IMR-90 (cell line): ENCODE results near the gene VEZT. TPM values are rescaled to one million over a fixed set of nuclear protein-coding genes. Genes with fewer than 3 reads are reported as not detected.

ENCODE experiments used
- ATAC-seq: fragments of 200-7000 bp; cut with Tn5 transposase; 2 replicates; pipeline ENCODE4 v1.9.1; 2020; ENCODE audit warnings: low read depth, mild to moderate bottlenecking, moderate library complexity
- BruUV-seq: library from RNA; stranded (reverse); fragments of 400-500 nt; replicated peaks from 2 replicates; lab custom pipeline; 2021; lab: Mats Ljungman, UMichigan
- CTCF ChIA-PET: fragments of 300-600 bp; formaldehyde crosslinking; extraction: SDS; loops from one replicate; lab custom pipeline; 2021; ENCODE audit warnings: antibody characterized with exemption; lab: Yijun Ruan, JAX
- POLR2A ChIA-PET: fragments of 300-600 bp; sonication (Branson Sonifier 250); formaldehyde crosslinking; loops from one replicate; lab custom pipeline; 2022; ENCODE audit warnings: antibody characterized with exemption; ENCODE audit not compliant: unreplicated experiment; lab: Charles Lee
- DNase-seq: peaks from one replicate; pipeline ENCODE4 v3.0.0; 2013
- H2AFZ ChIP-seq: replicated peaks from 2 replicates; pipeline ENCODE3; 2013; ENCODE audit warnings: low read length, mild to moderate bottlenecking; ENCODE audit not compliant: poor library complexity
- H2AK5ac ChIP-seq: 2 replicates; pipeline ENCODE4 v1.6.1; 2013; ENCODE audit warnings: low read depth, low read length, inconsistent platforms
- H2AK9ac ChIP-seq: replicated peaks from 2 replicates; pipeline ENCODE3; 2013; ENCODE audit warnings: mild to moderate bottlenecking, low read depth, low read length, moderate library complexity; ENCODE audit not compliant: poor library complexity
- H2BK120ac ChIP-seq: 2 replicates; pipeline ENCODE4 v1.6.1; 2013; ENCODE audit warnings: low read depth, low read length, inconsistent platforms
- H2BK15ac ChIP-seq: 3 replicates; pipeline ENCODE4 v1.6.1; 2013; ENCODE audit warnings: low read depth, low read length, inconsistent platforms
- H2BK20ac ChIP-seq: 2 replicates; pipeline ENCODE4 v1.6.1; 2013; ENCODE audit warnings: low read depth, mild to moderate bottlenecking, inconsistent platforms, low read length, moderate library complexity
- H2BK5ac ChIP-seq: 2 replicates; pipeline ENCODE4 v1.6.1; 2013; ENCODE audit warnings: mild to moderate bottlenecking, low read depth, low read length, inconsistent platforms; ENCODE audit not compliant: poor library complexity, severe bottlenecking
- H3K14ac ChIP-seq: replicated peaks from 2 replicates; pipeline ENCODE4 v1.6.1; 2013; ENCODE audit warnings: low read depth, low read length, inconsistent platforms
- H3K18ac ChIP-seq: 2 replicates; pipeline ENCODE4 v1.6.1; 2013; ENCODE audit warnings: low read depth, low read length, control low read depth
- H3K23ac ChIP-seq: 2 replicates; pipeline ENCODE4 v1.6.1; 2013; ENCODE audit warnings: low read depth, low read length, inconsistent platforms
- H3K27ac ChIP-seq: 2 replicates; pipeline ENCODE4 v1.5.1; 2013; ENCODE audit warnings: mild to moderate bottlenecking, control low read depth, low read length; ENCODE audit not compliant: insufficient read depth
- H3K27me3 ChIP-seq: 2 replicates; pipeline ENCODE4 v1.6.1; 2013; ENCODE audit warnings: low read length; ENCODE audit not compliant: control insufficient read depth, insufficient read depth
- H3K36me3 ChIP-seq: 2 replicates; pipeline ENCODE4 v1.6.1; 2013; ENCODE audit warnings: low read length, mixed read lengths; ENCODE audit not compliant: control insufficient read depth, insufficient read depth
- H3K4ac ChIP-seq: 2 replicates; pipeline ENCODE4 v1.6.1; 2013; ENCODE audit warnings: low read depth, low read length, inconsistent platforms
- H3K4me1 ChIP-seq: 2 replicates; pipeline ENCODE4 v1.6.1; 2013; ENCODE audit warnings: low read length, mixed read lengths; ENCODE audit not compliant: control insufficient read depth, insufficient read depth
- H3K4me2 ChIP-seq: 2 replicates; pipeline ENCODE4 v1.6.1; 2013; ENCODE audit warnings: low read depth, mild to moderate bottlenecking, control low read depth, low read length, moderate library complexity
- H3K4me3 ChIP-seq: 2 replicates; pipeline ENCODE4 v1.5.1; 2013; ENCODE audit warnings: low read depth, mild to moderate bottlenecking, control low read depth, low read length, moderate library complexity; ENCODE audit not compliant: insufficient read depth
- H3K56ac ChIP-seq: 2 replicates; pipeline ENCODE4 v1.6.1; 2013; ENCODE audit warnings: low read length, inconsistent platforms; ENCODE audit not compliant: insufficient read depth; ENCODE audit errors: extremely low read depth
- H3K79me1 ChIP-seq, 2 experiments: 2 replicates each; pipeline ENCODE4 v1.6.1; 2013; ENCODE audit warnings: low read length in 2 of 2, inconsistent platforms in 1 of 2, low read depth in 1 of 2
- H3K9ac ChIP-seq: 2 replicates; pipeline ENCODE4 v1.6.1; 2013; ENCODE audit warnings: low read depth, low read length, control low read depth
- H3K9me1 ChIP-seq: 2 replicates; pipeline ENCODE4 v1.6.1; 2013; ENCODE audit warnings: low read length, inconsistent platforms; ENCODE audit not compliant: insufficient read depth
- H3K9me3 ChIP-seq: 2 replicates; pipeline ENCODE4 v1.6.1; 2013; ENCODE audit warnings: low read length; ENCODE audit not compliant: control insufficient read depth, insufficient read depth
- H4K20me1 ChIP-seq: 2 replicates; pipeline ENCODE4 v1.6.1; 2013; ENCODE audit warnings: low read length, inconsistent platforms; ENCODE audit not compliant: insufficient read depth
- H4K5ac ChIP-seq: 2 replicates; pipeline ENCODE4 v1.6.1; 2013; ENCODE audit warnings: mild to moderate bottlenecking, low read depth, low read length, control low read depth
- H4K8ac ChIP-seq, 2 experiments: 2 replicates each; pipeline ENCODE4 v1.6.1; 2013; ENCODE audit warnings: low read depth in 2 of 2, low read length in 2 of 2, control low read depth in 1 of 2, inconsistent platforms in 1 of 2
- H4K91ac ChIP-seq: 2 replicates; pipeline ENCODE4 v1.6.1; 2013; ENCODE audit warnings: low read depth, low read length, inconsistent platforms; ENCODE audit not compliant: insufficient read depth
- MAFK ChIP-seq: IDR thresholded peaks from 2 replicates; pipeline ENCODE4 v1.6.1; 2012; ENCODE audit warnings: low read depth, low read length, improper control_type of control experiment
- NFE2L2 ChIP-seq: fragments of 150-350 bp; IDR thresholded peaks from 2 replicates; pipeline ENCODE4 v1.6.1; 2016; ENCODE audit warnings: low read depth, mild to moderate bottlenecking, low read length
- WGBS, 2 experiments: methylation state at CpG; one replicate each; pipeline versions ENCODE4 v1.1.5 to v1.1.7; 2013; ENCODE audit warnings: missing lambda C conversion rate in 2 of 2; ENCODE audit not compliant: insufficient read length in 1 of 2; ENCODE audit errors: extremely low coverage in 2 of 2; 5-methylcytosine and 5-hydroxymethylcytosine counted together
- dilution Hi-C: fragments of 300-500 bp; cut with HindIII; formaldehyde crosslinking; loops from one replicate; pipeline ENCODE4 v1.14.3; 2018; ENCODE audit warnings: low sequenced_read_pairs; ENCODE audit not compliant: unreplicated experiment
- in situ Hi-C: fragments of 300-500 bp; cut with MboI; formaldehyde crosslinking; loops from 3 replicates; pipeline ENCODE4 v1.14.3; 2019; ENCODE audit warnings: low sequenced_read_pairs, inconsistent platforms, mixed read lengths
- intact Hi-C: fragments of 100-400 bp; cut with micrococcal nuclease; formaldehyde crosslinking; loops from 2 replicates; pipeline ENCODE4 v1.10.0; 2022
- polyA plus RNA-seq, 3 experiments: library from polyadenylated mRNA; depleted of rRNA; stranded (reverse); fragments of >200 nt; gene quantifications; 2 replicates each; pipeline ENCODE4 v1.2.3, GENCODE V29; 2012; ENCODE audit warnings: low replicate concordance in 1 of 3
- total RNA-seq: library from RNA; depleted of rRNA; stranded (reverse); fragments of >200 nt; gene quantifications from 2 replicates; pipeline ENCODE4 v1.2.3, GENCODE V29; 2012

Gene VEZT
- total and polyA plus RNA-seq, 2 of the 4 experiments (the other 2 are of a cell fraction): 54.5 to 90.2 TPM

DNA sequence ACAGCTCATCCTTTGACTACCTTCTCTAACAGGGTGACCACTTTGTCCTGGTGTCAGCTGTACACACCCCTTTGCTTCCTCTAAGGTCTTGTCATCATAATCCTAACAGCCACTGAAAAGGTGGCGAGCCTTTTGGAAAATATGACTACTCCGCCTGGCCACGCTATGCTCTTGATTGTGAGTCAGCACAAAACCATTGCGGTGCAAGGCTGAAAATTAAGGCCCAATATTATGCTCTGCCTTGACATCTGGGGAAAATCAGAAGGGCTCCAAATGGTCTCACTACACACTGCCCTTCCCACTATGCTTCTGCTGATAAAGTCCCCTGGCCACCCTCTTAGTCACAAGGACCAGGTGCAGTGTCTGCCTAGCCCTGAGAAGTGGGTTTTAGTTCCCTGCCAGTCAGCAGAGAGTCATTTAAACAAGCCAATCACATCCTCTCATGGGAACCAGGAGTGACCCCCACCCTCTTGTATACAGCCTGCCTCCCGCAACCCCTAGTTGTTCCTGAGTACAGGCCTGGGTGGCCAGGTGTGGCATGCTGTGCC lies 34.7 kb upstream of the VEZT start:
- Histone ChIP-seq H3K9me3 (no peaks in the 10 kb centered on the region), H3K79me1 (peaks cover 3 to 8% of the 10 kb centered on the region in 2 experiments; a peak in 2 of 4 replicates), H3K36me3 (0 out of 2 replicates have a peak, but pooled peaks cover 2% of the 10 kb centered on the region), H3K9ac (no peak overlapping the region), H2AFZ (peak overlapping the region; percentile 56), H3K4me2 (no peak overlapping the region), H4K91ac (no peak overlapping the region), H4K20me1 (no peaks in the 10 kb centered on the region), H3K27me3 (no peaks in the 10 kb centered on the region), H3K4ac (peak overlapping the region; percentile 46), H2BK120ac (0 out of 2 replicates have a peak overlapping the region, but pooled peaks have one; percentile 3), H4K8ac (peak overlapping the region in 1 of 2 experiments; percentile 36; a peak in 1 of 4 replicates), H2BK5ac (no peak overlapping the region), H3K56ac (no peak overlapping the region), H3K9me1 (peaks cover 9% of the 10 kb centered on the region), H3K23ac (no peak overlapping the region; the same call in 1 of the 2 replicates), H3K4me3 (no peak overlapping the region), H2AK9ac (no peak overlapping the region), H2BK20ac (no peak overlapping the region), H3K14ac (peak overlapping the region; percentile 9; the same call in 1 of the 2 replicates), H4K5ac (no peak overlapping the region), H2AK5ac (peak overlapping the region; percentile 36; the same call in 1 of the 2 replicates), H2BK15ac (no peak overlapping the region), H3K18ac (no peak overlapping the region; the same call in 1 of the 2 replicates), H3K4me1 (no peaks in the 10 kb centered on the region), H3K27ac (no peak overlapping the region)
- ATAC-seq: peak; percentile 53
- TF ChIP-seq MAFK (no peak), NFE2L2 (peak; percentile 37; the same call in 1 of the 2 replicates)
- DNase-seq: peak; percentile 73
- dilution Hi-C loops: no loop called here
- in situ Hi-C loops: no loop called here
- ChIA-PET CTCF (no interaction called here), POLR2A (no interaction called here)
- WGBS, 2 experiments: 63% methylated on average over 2 of the region's 5 CpGs; no CpG with 5 or more reads in 1 of the 2 experiments
- intact Hi-C loops: no loop called here
- no TSS peak for BruUV-seq
